Measurements from ENCODE around the gene FLNB.

The FLNB gene

DNA sequence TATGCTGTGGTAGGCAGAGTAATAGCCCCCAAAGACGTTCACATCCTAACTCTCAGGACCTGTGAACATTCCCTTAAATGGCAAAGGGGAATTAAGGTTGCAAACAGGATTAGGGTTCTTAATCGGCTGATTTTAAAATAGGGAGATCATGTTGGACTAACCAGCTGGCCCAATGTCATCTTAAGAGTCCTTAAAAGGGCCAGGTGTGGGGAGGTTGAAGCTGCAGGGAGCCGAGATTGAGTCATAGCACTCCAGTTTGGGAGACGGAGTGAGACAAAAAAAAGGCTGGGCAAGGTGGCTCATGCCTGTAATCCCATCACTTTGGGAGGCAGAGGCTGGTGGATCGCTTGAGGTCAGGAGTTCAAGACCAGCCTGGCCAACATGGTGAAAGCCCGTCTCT lies 1.6 kb upstream of the FLNB start:
- no peak overlapping the region for H3K4me3 ChIP-seq (ENCODE audit: control insufficient read depth, low read depth, low read length)
- no peak for DNase-seq (ENCODE audit: low read depth)
- TF ChIP-seq, protein P1, sequence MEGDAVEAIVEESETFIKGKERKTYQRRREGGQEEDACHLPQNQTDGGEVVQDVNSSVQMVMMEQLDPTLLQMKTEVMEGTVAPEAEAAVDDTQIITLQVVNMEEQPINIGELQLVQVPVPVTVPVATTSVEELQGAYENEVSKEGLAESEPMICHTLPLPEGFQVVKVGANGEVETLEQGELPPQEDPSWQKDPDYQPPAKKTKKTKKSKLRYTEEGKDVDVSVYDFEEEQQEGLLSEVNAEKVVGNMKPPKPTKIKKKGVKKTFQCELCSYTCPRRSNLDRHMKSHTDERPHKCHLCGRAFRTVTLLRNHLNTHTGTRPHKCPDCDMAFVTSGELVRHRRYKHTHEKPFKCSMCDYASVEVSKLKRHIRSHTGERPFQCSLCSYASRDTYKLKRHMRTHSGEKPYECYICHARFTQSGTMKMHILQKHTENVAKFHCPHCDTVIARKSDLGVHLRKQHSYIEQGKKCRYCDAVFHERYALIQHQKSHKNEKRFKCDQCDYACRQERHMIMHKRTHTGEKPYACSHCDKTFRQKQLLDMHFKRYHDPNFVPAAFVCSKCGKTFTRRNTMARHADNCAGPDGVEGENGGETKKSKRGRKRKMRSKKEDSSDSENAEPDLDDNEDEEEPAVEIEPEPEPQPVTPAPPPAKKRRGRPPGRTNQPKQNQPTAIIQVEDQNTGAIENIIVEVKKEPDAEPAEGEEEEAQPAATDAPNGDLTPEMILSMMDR (IDR thresholded peaks at IDR 0.05; ENCODE audit: control insufficient read depth, insufficient read depth, low read depth, low read length, missing control alignments), result no peak

DNA sequence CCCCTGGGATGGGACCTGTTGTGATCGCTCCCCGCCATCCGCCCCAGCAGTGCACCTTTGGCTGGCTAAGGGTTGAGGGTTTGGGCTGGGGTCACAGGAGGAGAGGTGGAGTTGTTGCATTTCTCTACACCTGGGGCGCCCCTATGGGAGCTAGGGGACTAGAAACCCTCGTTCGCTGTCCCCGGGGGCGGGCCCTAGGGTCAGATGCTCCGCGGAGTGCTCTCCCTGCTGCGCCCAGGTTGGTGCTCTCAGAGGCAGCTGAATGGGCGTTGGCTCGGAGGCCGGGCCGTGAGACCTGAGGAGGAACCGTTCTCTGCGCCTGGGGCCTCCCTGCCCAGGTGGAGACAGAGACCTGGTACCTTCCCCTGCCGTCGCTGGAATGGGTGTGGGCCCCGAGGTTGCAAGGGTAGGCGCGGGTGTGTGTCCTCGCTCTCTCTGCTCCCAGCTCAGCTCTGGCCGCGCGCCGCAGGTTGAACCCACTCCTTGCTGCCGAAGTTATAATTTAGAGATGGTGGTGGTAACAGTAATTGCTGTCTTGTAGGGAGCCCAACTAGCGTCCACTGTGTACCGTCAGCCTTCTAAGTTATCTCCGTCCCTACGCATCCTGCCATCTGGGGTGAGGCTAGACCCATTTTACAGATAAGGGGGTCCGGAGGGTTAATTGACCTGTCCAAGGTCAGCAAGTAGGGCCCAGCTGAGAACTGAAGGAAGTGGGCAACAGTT lies 965 bp downstream of the FLNB start:
- H3K4me3 ChIP-seq (ENCODE audit: control insufficient read depth, low read depth, low read length), result peak overlapping the region; percentile 98
- TF ChIP-seq, protein P1 (IDR thresholded peaks at IDR 0.05; ENCODE audit: control insufficient read depth, insufficient read depth, low read depth, low read length, missing control alignments), result no peak
- DNase-seq (ENCODE audit: low read depth), result no peak

DNA sequence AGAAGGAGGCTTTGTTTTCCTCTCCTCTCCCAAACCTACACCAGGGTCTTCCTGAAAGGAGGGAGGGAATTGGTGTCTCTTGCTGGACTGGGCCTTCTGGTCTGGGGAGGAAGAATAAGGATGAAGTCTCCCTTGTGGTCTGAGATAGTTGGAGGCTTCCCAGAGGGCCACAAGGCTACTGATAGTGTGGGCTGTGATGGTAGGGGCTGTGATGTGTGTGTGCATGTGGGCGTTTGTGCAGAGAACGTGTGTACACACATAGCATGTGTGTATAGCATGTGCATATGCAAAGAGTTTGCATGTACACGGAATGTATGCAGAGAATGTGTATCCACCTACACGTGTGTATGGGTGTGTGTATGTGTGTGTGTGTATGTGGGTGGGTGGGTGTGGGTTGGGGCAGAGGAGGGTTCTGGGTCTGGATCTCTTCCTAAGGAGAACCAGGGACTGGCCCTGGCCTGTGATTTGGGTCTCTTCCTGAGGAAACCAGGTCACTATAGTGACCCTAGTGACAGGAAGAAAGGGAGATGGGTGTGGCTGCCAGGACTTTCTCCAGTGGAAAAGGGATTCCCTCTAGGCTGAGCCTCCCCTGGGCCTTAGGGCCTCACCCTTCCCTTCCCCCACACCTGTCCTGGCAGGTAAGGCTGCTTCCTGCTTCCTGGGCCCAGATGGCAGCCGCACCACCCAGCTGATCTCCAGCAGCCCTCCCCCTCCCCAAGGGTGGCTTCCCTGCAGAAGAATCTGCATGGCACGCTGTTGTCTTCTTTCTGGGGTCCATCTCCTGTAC lies 1.7 kb downstream of the FLNB start:
- H3K4me3 ChIP-seq (ENCODE audit: control insufficient read depth, low read depth, low read length), result peak overlapping the region; percentile 98
- no peak for DNase-seq (ENCODE audit: low read depth)
- TF ChIP-seq, protein P1 (IDR thresholded peaks at IDR 0.05; ENCODE audit: control insufficient read depth, insufficient read depth, low read depth, low read length, missing control alignments), result no peak

DNA sequence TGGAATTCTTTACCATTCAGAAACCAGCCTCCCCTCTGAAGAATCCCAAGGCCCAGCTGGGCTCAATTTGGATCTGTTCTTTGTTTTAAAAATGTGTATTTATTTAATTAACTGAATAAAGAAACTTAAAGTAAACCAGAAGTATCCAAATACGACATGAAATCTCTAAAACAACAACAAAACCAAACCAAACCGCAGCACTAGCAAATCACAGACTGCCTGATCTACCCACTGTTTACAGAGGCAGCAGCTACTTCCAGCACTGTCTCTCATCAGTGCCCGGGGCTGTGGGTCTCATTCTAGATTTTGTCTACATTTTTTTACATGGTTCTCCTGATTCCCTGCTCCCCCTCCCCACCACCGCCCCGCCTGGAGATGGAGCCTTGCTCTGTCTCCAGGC lies 2.3 kb downstream of the FLNB start:
- TF ChIP-seq, protein P1 (IDR thresholded peaks at IDR 0.05; ENCODE audit: control insufficient read depth, insufficient read depth, low read depth, low read length, missing control alignments), result no peak
- H3K4me3 ChIP-seq (ENCODE audit: control insufficient read depth, low read depth, low read length), result peak overlapping the region; percentile 98
- no peak for DNase-seq (ENCODE audit: low read depth)

DNA sequence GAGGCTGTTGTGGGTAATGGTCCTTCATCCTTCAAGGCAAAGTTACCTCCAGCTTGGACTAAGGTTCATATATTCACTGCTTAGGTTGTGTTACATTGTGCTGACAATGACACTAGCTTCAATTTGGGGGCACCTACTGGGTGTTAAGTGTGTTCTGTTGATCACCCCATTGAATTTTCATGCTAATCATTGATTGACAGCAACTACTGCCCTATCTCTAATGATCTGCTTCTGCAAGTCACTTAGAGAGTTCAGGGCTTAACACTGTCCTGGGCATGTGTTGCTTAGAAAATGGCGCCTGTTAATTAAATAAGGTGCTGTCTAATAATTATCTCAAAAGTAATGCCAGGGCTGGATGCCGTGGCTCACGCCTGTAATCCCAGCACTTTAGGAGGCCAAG lies 3.4 kb downstream of the FLNB start:
- DNase-seq (ENCODE audit: low read depth), result no peak
- no peak overlapping the region for H3K4me3 ChIP-seq (ENCODE audit: control insufficient read depth, low read depth, low read length)
- TF ChIP-seq, protein P1 (IDR thresholded peaks at IDR 0.05; ENCODE audit: control insufficient read depth, insufficient read depth, low read depth, low read length, missing control alignments), result no peak

DNA sequence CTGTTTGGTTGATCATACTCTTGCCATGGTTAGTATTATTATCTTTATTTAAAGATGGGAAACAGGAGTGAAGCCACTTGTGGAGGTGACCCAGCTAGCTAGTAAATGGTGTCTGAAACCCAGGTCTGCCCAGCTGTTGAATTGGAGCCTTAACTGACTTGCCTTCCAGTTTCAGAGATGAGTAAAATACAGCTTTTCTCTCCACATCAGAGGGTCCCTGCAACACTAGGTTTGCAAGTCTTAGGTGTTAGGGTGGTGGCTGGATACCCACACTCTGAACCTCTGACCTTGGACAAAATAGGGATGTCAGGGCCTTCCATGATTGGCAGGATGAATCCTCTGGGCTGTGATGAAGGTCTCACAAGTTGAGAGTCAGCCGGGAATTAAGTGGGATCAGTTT lies 4.1 kb downstream of the FLNB start:
- DNase-seq (ENCODE audit: low read depth), result no peak
- TF ChIP-seq, protein P1 (IDR thresholded peaks at IDR 0.05; ENCODE audit: control insufficient read depth, insufficient read depth, low read depth, low read length, missing control alignments), result no peak
- H3K4me3 ChIP-seq (ENCODE audit: control insufficient read depth, low read depth, low read length), result no peak overlapping the region

Data from AG09309 (cell line).